ENCODE data around the gene TNFAIP8L2. TPM values are rescaled to one million over a fixed set of nuclear protein-coding genes. Genes with fewer than 3 reads are reported as not detected.
"Not testable (repeated sequence)": the region's sequence is repeated elsewhere in the genome, so short reads cannot be mapped to it uniquely, and the experiment has no call there.

TNFAIP8L2 gene
- total RNA-seq, 4 donors from 2014 or later: 1.1 to 3.1 (median 1.4) TPM; not detected in 1

- intact Hi-C loops (cut with DNase I; ENCODE audit: low total_unique reads) (no loop called here), in situ Hi-C loops (cut with MboI; ENCODE audit: low sequenced_read_pairs in 4 of 4) (no loop called here)
- DNase-seq (no peak), ATAC-seq (no peak)
- TF ChIP-seq CTCF (IDR thresholded peaks at IDR 0.05 in 4 of 5, conservative IDR thresholded peaks at IDR 0.05 in 1 of 5): no peak
- no peak for TF ChIP-seq POLR2A (IDR thresholded peaks at IDR 0.05)
- Histone ChIP-seq H3K27me3 (no peaks in the 10 kb centered on the region), H3K4me1 (peaks cover 27 to 29% of the 10 kb centered on the region in 2 donors), H3K36me3 (peaks cover 0 to 67% of the 10 kb centered on the region in 2 donors), H3K27ac (no peak overlapping the region), H3K9me3 (no peaks in the 10 kb centered on the region), H3K4me3 (no peak overlapping the region)
Observed at GRCh38 chr1:151184211-151184610, 27.8 kb downstream of the TNFAIP8L2 start.

GRCh38 chr1:151187205-151187604, 30.8 kb downstream of the TNFAIP8L2 start:
- Histone ChIP-seq H3K4me3 (peak overlapping the region in 1 of 4 donors; percentile 10), H3K4me1 (peaks cover 30 to 34% of the 10 kb centered on the region in 2 donors), H3K27me3 (no peaks in the 10 kb centered on the region), H3K9me3 (no peaks in the 10 kb centered on the region), H3K36me3 (peaks cover 0 to 37% of the 10 kb centered on the region in 2 donors), H3K27ac (peak overlapping the region; percentile 92 to 99 (median 94))
- DNase-seq (no peak), ATAC-seq (no peak)
- in situ Hi-C loops (cut with MboI; ENCODE audit: low sequenced_read_pairs in 4 of 4) (no loop called here), intact Hi-C loops (cut with DNase I; ENCODE audit: low total_unique reads) (no loop called here)
- TF ChIP-seq POLR2A (IDR thresholded peaks at IDR 0.05): no peak
- no peak for TF ChIP-seq CTCF (IDR thresholded peaks at IDR 0.05 in 4 of 5, conservative IDR thresholded peaks at IDR 0.05 in 1 of 5)

- intact Hi-C loops (cut with DNase I; ENCODE audit: low total_unique reads); DNase-seq; ATAC-seq; H3K9me3 ChIP-seq; H3K27me3 ChIP-seq; in situ Hi-C loops (cut with MboI; ENCODE audit: low sequenced_read_pairs in 4 of 4): not testable (repeated sequence)
- Histone ChIP-seq H3K4me1 (peaks cover 30 to 34% of the 10 kb centered on the region in 2 donors), H3K36me3 (peaks cover 0 to 23% of the 10 kb centered on the region in 2 donors), H3K4me3 (peak overlapping the region; percentile 81 to 98 (median 86)), H3K27ac (peak overlapping the region; percentile 92 to 99 (median 94))
Observed at GRCh38 chr1:151188667-151189066, 32.2 kb downstream of the TNFAIP8L2 start.

GRCh38 chr1:151189637-151190445, 33.4 kb downstream of the TNFAIP8L2 start, which contains the start of gene VPS72:
TSS of gene VPS72 (minus strand) at chr1:151190197. CDS start at chr1:151190121, 76 bp downstream.
- peak; percentile 74 to 83 for ATAC-seq
- Histone ChIP-seq H3K4me1 (peaks cover 30 to 34% of the 10 kb centered on the region in 2 donors), H3K4me3 (peak within 1 kb of the TSS; percentile 81 to 98 (median 86)), H3K9me3 (no peaks in the 10 kb centered on the region), H3K27ac (peak within 1 kb of the TSS; percentile 92 to 99 (median 94)), H3K27me3 (no peaks in the 10 kb centered on the region), H3K36me3 (peaks cover 0 to 12% of the 10 kb centered on the region in 2 donors)
- DNase-seq: peak; percentile 82 to 89
- intact Hi-C loops (cut with DNase I; ENCODE audit: low total_unique reads) (loop anchor here (1.0 kb wide), 1 partner anchor 24 kb away; the partner anchor contains the start of gene SCNM1), in situ Hi-C loops (cut with MboI; ENCODE audit: low sequenced_read_pairs in 4 of 4) (loop anchor here in 2 of 4 donors (10.0 kb wide), 2 partner anchors 65 to 155 kb away; partner anchors contain the start of genes PSMD4 (in 1 of the 2) and RFX5 (in 1 of the 2))
- peak in 4 of 5 experiments; percentile 27 to 45 (median 40) for TF ChIP-seq CTCF (IDR thresholded peaks at IDR 0.05 in 4 of 5, conservative IDR thresholded peaks at IDR 0.05 in 1 of 5)
- TF ChIP-seq POLR2A (IDR thresholded peaks at IDR 0.05): peak; percentile 67 to 74

GRCh38 chr1:151192047-151192446, 35.6 kb downstream of the TNFAIP8L2 start:
- Histone ChIP-seq H3K36me3 (no peaks in the 10 kb centered on the region), H3K27ac (no peak overlapping the region), H3K27me3 (no peaks in the 10 kb centered on the region), H3K4me3 (no peak overlapping the region), H3K9me3 (no peaks in the 10 kb centered on the region), H3K4me1 (peaks cover 22 to 40% of the 10 kb centered on the region in 2 donors)
- ATAC-seq (no peak), DNase-seq (no peak)
- intact Hi-C loops (cut with DNase I; ENCODE audit: low total_unique reads): no loop called here
- TF ChIP-seq CTCF (IDR thresholded peaks at IDR 0.05 in 4 of 5, conservative IDR thresholded peaks at IDR 0.05 in 1 of 5) (no peak), POLR2A (IDR thresholded peaks at IDR 0.05) (no peak)
- in situ Hi-C loops (cut with MboI; ENCODE audit: low sequenced_read_pairs in 4 of 4): loop anchor here in 2 of 4 donors (10.0 kb wide), 2 partner anchors 63 to 153 kb away; partner anchors contain the start of genes PSMD4 (in 1 of the 2) and RFX5 (in 1 of the 2)

All from gastrocnemius medialis (tissue), 4 donors.